ENCODE measurements around the gene NXPE3. TPM values are rescaled to one million over a fixed set of nuclear protein-coding genes. Genes with fewer than 3 reads are reported as not detected.
A peak's percentile ranks its signal among the peaks of the same experiment; 100 is the strongest.

The NXPE3 gene
- total and polyA plus RNA-seq, 9 of the 15 experiments (the other 6 are each of a cell fraction or from before 2014, with no cell fraction given), result 0.25 to 2.5 (median 0.95) TPM

GRCh38 chr3:101873619-101874018, 94.6 kb downstream of the NXPE3 start:
- Histone ChIP-seq H3K4me2 (ENCODE audit: insufficient read depth, low read length) (no peak overlapping the region), H3K9me3 (replicated peaks; ENCODE audit: control insufficient read depth, insufficient read depth, low read depth, low read length) (no peaks in the 10 kb centered on the region), H3K36me3 (ENCODE audit: control insufficient read depth, insufficient read depth, low read length) (no peaks in the 10 kb centered on the region), H3K79me2 (ENCODE audit: control insufficient read depth, insufficient read depth, low read length) (no peaks in the 10 kb centered on the region), H4K20me1 (replicated peaks; ENCODE audit: control insufficient read depth, insufficient read depth, low read length) (no peaks in the 10 kb centered on the region), H3K27ac (ENCODE audit: extremely low read depth, low read depth, low read length) (no peak overlapping the region), H3K4me3 (no peak overlapping the region), H3K4me1 (replicated peaks in 1 of 2; ENCODE audit: control insufficient read depth in 2 of 2, insufficient read depth in 2 of 2, low read length in 2 of 2) (peaks cover 0 to 5% of the 10 kb centered on the region in 2 experiments; a peak in 3 of 5 replicates), H2AFZ (ENCODE audit: low read depth, low read length) (no peak overlapping the region), H3K9me1 (ENCODE audit: control insufficient read depth, insufficient read depth, low read length) (no peaks in the 10 kb centered on the region), H3K27me3 (ENCODE audit: control insufficient read depth in 2 of 2, insufficient read depth in 2 of 2, low read length in 2 of 2) (no peaks in the 10 kb centered on the region), H3K9ac (ENCODE audit: insufficient read depth in 1 of 2, low read depth in 2 of 2, low read length in 2 of 2) (no peak overlapping the region)
- in situ Hi-C loops (cut with MboI), result no loop called here
- 63% methylated on average over 1 of the region's 2 CpGs for WGBS (ENCODE audit: insufficient coverage, low coverage, missing lambda C conversion rate)
- TF ChIP-seq ZZZ3 (IDR thresholded peaks at IDR 0.05) (no peak), CEBPG (CRISPR knock-in tag; IDR thresholded peaks at IDR 0.05) (no peak), CEBPG (tag; conservative IDR thresholded peaks at IDR 0.05 in 1 of 2, IDR thresholded peaks at IDR 0.05 in 1 of 2) (peak in 1 of 2 experiments; percentile 55; a peak in 2 of 4 replicates), BRF1 (IDR thresholded peaks at IDR 0.05; ENCODE audit: borderline replicate concordance, extremely low read depth, insufficient read length) (no peak), ETS1 (conservative IDR thresholded peaks at IDR 0.05; ENCODE audit: control insufficient read depth, low read depth, low read length) (no peak), CTCFL (IDR thresholded peaks at IDR 0.05; ENCODE audit: borderline replicate concordance, insufficient read depth, low read depth, low read length, poor library complexity, severe bottlenecking) (no peak), PTTG1 (tag; IDR thresholded peaks at IDR 0.05; ENCODE audit: low read depth) (no peak), E2F1 (CRISPR knock-in tag; IDR thresholded peaks at IDR 0.05) (no peak), ATF3 (IDR thresholded peaks at IDR 0.05) (0 out of 2 replicates have a peak, but pooled peaks have one; percentile 6), ATF3 (CRISPR knock-in tag; conservative IDR thresholded peaks at IDR 0.05) (no peak)
- ChIA-PET CTCF (ENCODE audit: low intra/inter-chr PET ratio) (no interaction called here), POLR2A (interaction anchor here (0.6 kb wide), 1 partner anchor 450 kb away, joined by 3 read pairs; no protein-coding TSS in a partner anchor)
- FAIRE-seq (no peak), DNase-seq (ENCODE audit: extremely low read depth in 1 of 4, low spot score in 3 of 4) (no peak), ATAC-seq (no peak)
- BruUV-seq (replicated peaks), result no TSS peak
- intact Hi-C loops (cut with micrococcal nuclease), result no loop called here

All from K562 (cell line).